Esophagus muscularis mucosa (tissue), 3 donors: ENCODE measurements around the gene C10orf71.

Experiments
- CTCF ChIP-seq, 3 experiments: fragments of 200-600 bp in 2 of 3; fragments of 450-650 bp in 1 of 3; sonication (generic) in 2 of 3; IDR thresholded peaks; one replicate each; pipeline ENCODE4 v1.5.1; 2017 to 2019; ENCODE audit warnings: antibody characterized with exemption in 3 of 3, mild to moderate bottlenecking in 2 of 3, moderate library complexity in 1 of 3
- POLR2A ChIP-seq: fragments of 450-650 bp; IDR thresholded peaks from one replicate; pipeline ENCODE4 v1.6.1; 2017; ENCODE audit warnings: antibody characterized with exemption, moderate library complexity, mild to moderate bottlenecking, low read depth

GRCh38 chr10:49296382-49296781 lies 2.6 kb upstream of the C10orf71 start:
- TF ChIP-seq POLR2A (no peak), CTCF (IDR thresholded peaks at IDR 0.05) (no peak)
